ENCODE results near the gene CDIP1.

CDIP1 gene

GRCh38 chr16:4570688-4571321 is 32.2 kb upstream of the CDIP1 start:
- H3K27ac ChIP-seq (ENCODE audit: low read depth, low read length) = no peak overlapping the region
- H3K9ac ChIP-seq (ENCODE audit: low read length in 5 of 5) = no peak overlapping the region
- no peaks in the 10 kb centered on the region for H3K36me3 ChIP-seq (ENCODE audit: control insufficient read depth in 5 of 5, insufficient read depth in 5 of 5, low read length in 5 of 5)

GRCh38 chr16:4570086-4570485 is 31.5 kb upstream of the CDIP1 start:
- no peaks in the 10 kb centered on the region for H3K4me1 ChIP-seq (ENCODE audit: control insufficient read depth in 5 of 5, insufficient read depth in 5 of 5, low read length in 5 of 5)
- H3K9ac ChIP-seq (ENCODE audit: low read length in 5 of 5) = no peak overlapping the region
- no peaks in the 10 kb centered on the region for H3K9me3 ChIP-seq (ENCODE audit: control insufficient read depth in 5 of 5, low read length in 5 of 5)
- no peak overlapping the region for H3K27ac ChIP-seq (ENCODE audit: low read depth, low read length)
- no peak overlapping the region for H3K4me3 ChIP-seq (ENCODE audit: low read depth in 1 of 5, low read length in 5 of 5)
- no peaks in the 10 kb centered on the region for H3K27me3 ChIP-seq (ENCODE audit: control insufficient read depth in 5 of 5, insufficient read depth in 4 of 5, low read length in 5 of 5)
- H3K36me3 ChIP-seq (ENCODE audit: control insufficient read depth in 5 of 5, insufficient read depth in 5 of 5, low read length in 5 of 5) = no peaks in the 10 kb centered on the region

More at GRCh38 chr16:4570688-4571321, 32.2 kb upstream of the CDIP1 start:
- no peaks in the 10 kb centered on the region for H3K9me3 ChIP-seq (ENCODE audit: control insufficient read depth in 5 of 5, low read length in 5 of 5)
- no peaks in the 10 kb centered on the region for H3K4me1 ChIP-seq (ENCODE audit: control insufficient read depth in 5 of 5, insufficient read depth in 5 of 5, low read length in 5 of 5)
- no peak overlapping the region for H3K4me3 ChIP-seq (ENCODE audit: low read depth in 1 of 5, low read length in 5 of 5)
- H3K27me3 ChIP-seq (ENCODE audit: control insufficient read depth in 5 of 5, insufficient read depth in 4 of 5, low read length in 5 of 5) = peaks cover 0 to 4% (median 0%) of the 10 kb centered on the region in 5 donors

- H3K4me1 ChIP-seq (ENCODE audit: control insufficient read depth in 5 of 5, insufficient read depth in 5 of 5, low read length in 5 of 5) = no peaks in the 10 kb centered on the region
Measured at GRCh38 chr16:4566144-4566543, 27.6 kb upstream of the CDIP1 start.

GRCh38 chr16:4564661-4565267 is 26.2 kb upstream of the CDIP1 start:
- Histone ChIP-seq H3K27ac (ENCODE audit: low read depth, low read length) (no peak overlapping the region), H3K27me3 (ENCODE audit: control insufficient read depth in 5 of 5, insufficient read depth in 4 of 5, low read length in 5 of 5) (no peaks in the 10 kb centered on the region), H3K36me3 (ENCODE audit: control insufficient read depth in 5 of 5, insufficient read depth in 5 of 5, low read length in 5 of 5) (no peaks in the 10 kb centered on the region), H3K9me3 (ENCODE audit: control insufficient read depth in 5 of 5, low read length in 5 of 5) (no peaks in the 10 kb centered on the region), H3K4me3 (ENCODE audit: low read depth in 1 of 5, low read length in 5 of 5) (no peak overlapping the region), H3K9ac (ENCODE audit: low read length in 5 of 5) (no peak overlapping the region), H3K4me1 (ENCODE audit: control insufficient read depth in 5 of 5, insufficient read depth in 5 of 5, low read length in 5 of 5) (no peaks in the 10 kb centered on the region)

More at GRCh38 chr16:4566144-4566543, 27.6 kb upstream of the CDIP1 start:
- Histone ChIP-seq H3K4me3 (ENCODE audit: low read depth in 1 of 5, low read length in 5 of 5) (no peak overlapping the region), H3K27ac (ENCODE audit: low read depth, low read length) (no peak overlapping the region), H3K27me3 (ENCODE audit: control insufficient read depth in 5 of 5, insufficient read depth in 4 of 5, low read length in 5 of 5) (no peaks in the 10 kb centered on the region), H3K9me3 (ENCODE audit: control insufficient read depth in 5 of 5, low read length in 5 of 5) (no peaks in the 10 kb centered on the region), H3K36me3 (ENCODE audit: control insufficient read depth in 5 of 5, insufficient read depth in 5 of 5, low read length in 5 of 5) (no peaks in the 10 kb centered on the region), H3K9ac (ENCODE audit: low read length in 5 of 5) (no peak overlapping the region)

DNA sequence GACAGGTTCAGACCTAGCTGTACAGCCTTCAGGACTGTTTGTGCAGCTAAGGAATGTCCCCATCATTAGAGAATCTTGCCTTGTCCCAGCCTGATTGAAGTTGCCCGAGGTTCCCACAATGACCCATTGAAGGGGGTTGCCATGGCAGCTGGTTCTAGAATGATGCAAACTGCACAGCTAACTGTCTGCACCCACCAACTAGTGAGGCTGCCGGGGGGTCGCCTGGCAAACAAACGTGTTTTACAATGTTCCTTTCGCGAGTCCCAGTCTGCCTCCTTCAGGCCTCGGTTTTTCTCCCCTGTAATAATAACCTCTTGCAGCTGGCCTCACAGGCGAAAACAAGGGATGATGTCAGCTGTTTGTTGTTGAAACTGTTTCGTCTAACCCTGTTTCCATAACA is 23.0 kb upstream of the CDIP1 start:
- H3K36me3 ChIP-seq (ENCODE audit: control insufficient read depth in 5 of 5, insufficient read depth in 5 of 5, low read length in 5 of 5) = no peaks in the 10 kb centered on the region
- H3K27ac ChIP-seq (ENCODE audit: low read depth, low read length) = no peak overlapping the region
- no peaks in the 10 kb centered on the region for H3K4me1 ChIP-seq (ENCODE audit: control insufficient read depth in 5 of 5, insufficient read depth in 5 of 5, low read length in 5 of 5)
- H3K27me3 ChIP-seq (ENCODE audit: control insufficient read depth in 5 of 5, insufficient read depth in 4 of 5, low read length in 5 of 5) = peaks cover 0 to 3% (median 0%) of the 10 kb centered on the region in 5 donors
- H3K4me3 ChIP-seq (ENCODE audit: low read depth in 1 of 5, low read length in 5 of 5) = no peak overlapping the region
- H3K9ac ChIP-seq (ENCODE audit: low read length in 5 of 5) = no peak overlapping the region
- H3K9me3 ChIP-seq (ENCODE audit: control insufficient read depth in 5 of 5, low read length in 5 of 5) = no peaks in the 10 kb centered on the region

DNA sequence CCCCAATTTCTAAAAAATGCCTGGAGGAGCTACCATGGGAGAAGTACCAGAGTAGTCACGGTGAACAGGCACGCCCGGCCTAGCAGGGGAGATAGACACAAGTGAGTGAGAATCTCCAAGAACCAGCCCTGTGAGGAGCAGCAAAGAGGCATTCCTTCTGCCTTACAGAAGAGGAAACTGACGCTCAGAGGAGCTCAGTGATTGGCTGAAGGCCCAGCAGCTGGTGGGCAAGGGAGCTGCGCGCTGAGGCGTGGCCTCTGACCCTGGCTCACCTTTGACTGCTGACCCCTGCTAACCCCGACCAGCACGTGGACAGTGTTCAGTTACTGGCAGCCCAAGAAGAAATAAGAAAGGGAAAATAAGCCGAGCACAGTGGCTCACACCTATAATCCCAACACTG is 19.4 kb upstream of the CDIP1 start:
- Histone ChIP-seq H3K4me1 (ENCODE audit: control insufficient read depth in 5 of 5, insufficient read depth in 5 of 5, low read length in 5 of 5) (no peaks in the 10 kb centered on the region), H3K27me3 (ENCODE audit: control insufficient read depth in 5 of 5, insufficient read depth in 4 of 5, low read length in 5 of 5) (peaks cover 0 to 5% (median 0%) of the 10 kb centered on the region in 5 donors), H3K9me3 (ENCODE audit: control insufficient read depth in 5 of 5, low read length in 5 of 5) (no peaks in the 10 kb centered on the region), H3K36me3 (ENCODE audit: control insufficient read depth in 5 of 5, insufficient read depth in 5 of 5, low read length in 5 of 5) (no peaks in the 10 kb centered on the region), H3K27ac (ENCODE audit: low read depth, low read length) (no peak overlapping the region), H3K9ac (ENCODE audit: low read length in 5 of 5) (no peak overlapping the region), H3K4me3 (ENCODE audit: low read depth in 1 of 5, low read length in 5 of 5) (no peak overlapping the region)

DNA sequence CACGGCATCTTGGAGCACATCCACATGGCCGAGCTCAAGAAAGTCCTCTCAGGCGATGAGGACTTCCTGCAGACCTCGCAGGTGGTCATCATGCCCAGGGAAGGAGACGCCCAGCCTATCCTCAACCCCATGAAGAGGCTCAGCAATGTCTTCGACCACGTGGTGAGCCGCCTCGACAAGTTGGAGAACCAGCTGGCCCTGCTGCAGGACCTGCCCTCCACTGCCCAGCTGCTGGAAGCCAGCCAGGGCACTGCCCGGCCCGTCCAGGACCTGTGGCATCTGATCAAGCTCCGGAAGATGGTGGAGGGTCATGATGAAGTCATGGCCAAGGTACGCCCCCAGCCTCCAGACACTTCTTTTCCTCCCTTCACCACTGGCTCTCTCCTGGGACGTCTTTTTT is 18.0 kb upstream of the CDIP1 start:
- H3K4me1 ChIP-seq (ENCODE audit: control insufficient read depth in 5 of 5, insufficient read depth in 5 of 5, low read length in 5 of 5) = no peaks in the 10 kb centered on the region
- H3K27ac ChIP-seq (ENCODE audit: low read depth, low read length) = no peak overlapping the region
- H3K9me3 ChIP-seq (ENCODE audit: control insufficient read depth in 5 of 5, low read length in 5 of 5) = no peaks in the 10 kb centered on the region
- H3K27me3 ChIP-seq (ENCODE audit: control insufficient read depth in 5 of 5, insufficient read depth in 4 of 5, low read length in 5 of 5) = peaks cover 0 to 5% (median 0%) of the 10 kb centered on the region in 5 donors
- H3K36me3 ChIP-seq (ENCODE audit: control insufficient read depth in 5 of 5, insufficient read depth in 5 of 5, low read length in 5 of 5) = no peaks in the 10 kb centered on the region
- H3K4me3 ChIP-seq (ENCODE audit: low read depth in 1 of 5, low read length in 5 of 5) = no peak overlapping the region
- H3K9ac ChIP-seq (ENCODE audit: low read length in 5 of 5) = no peak overlapping the region

GRCh38 chr16:4556112-4556511 is 17.5 kb upstream of the CDIP1 start, which contains the start of gene C16orf96:
C16orf96 (plus strand) TSS chr16:4556340; CDS start chr16:4556490, 150 bp downstream.
- no peak within 1 kb of the TSS for H3K9ac ChIP-seq (ENCODE audit: low read length in 5 of 5)
- H3K36me3 ChIP-seq (ENCODE audit: control insufficient read depth in 5 of 5, insufficient read depth in 5 of 5, low read length in 5 of 5) = no peaks in the 10 kb centered on the region
- H3K27ac ChIP-seq (ENCODE audit: low read depth, low read length) = no peak within 1 kb of the TSS
- peaks cover 0 to 5% (median 0%) of the 10 kb centered on the region in 5 donors for H3K27me3 ChIP-seq (ENCODE audit: control insufficient read depth in 5 of 5, insufficient read depth in 4 of 5, low read length in 5 of 5)
- H3K9me3 ChIP-seq (ENCODE audit: control insufficient read depth in 5 of 5, low read length in 5 of 5) = no peaks in the 10 kb centered on the region
- H3K4me1 ChIP-seq (ENCODE audit: control insufficient read depth in 5 of 5, insufficient read depth in 5 of 5, low read length in 5 of 5) = no peaks in the 10 kb centered on the region
- no peak within 1 kb of the TSS for H3K4me3 ChIP-seq (ENCODE audit: low read depth in 1 of 5, low read length in 5 of 5)

DNA sequence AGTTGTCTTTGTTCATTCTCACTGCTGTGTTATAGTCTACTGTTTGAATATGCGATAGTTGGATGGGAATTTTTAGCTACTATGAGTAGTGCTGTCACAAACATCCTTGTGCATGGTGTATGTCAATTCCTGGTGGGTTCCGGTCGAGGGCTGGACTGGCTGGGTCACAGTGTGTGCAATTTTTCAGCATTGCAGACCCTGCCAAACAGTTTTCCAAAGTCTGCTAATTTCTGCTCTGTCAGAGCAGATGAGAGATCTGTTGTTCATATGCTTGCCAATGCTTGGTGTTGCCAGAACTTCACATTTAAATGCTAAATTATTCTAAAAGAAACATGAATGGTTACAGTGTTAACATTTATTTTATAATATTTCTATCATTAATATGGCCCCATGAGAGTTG is 14.0 kb upstream of the CDIP1 start:
- H3K36me3 ChIP-seq (ENCODE audit: control insufficient read depth in 5 of 5, insufficient read depth in 5 of 5, low read length in 5 of 5) = no peaks in the 10 kb centered on the region
- H3K4me3 ChIP-seq (ENCODE audit: low read depth in 1 of 5, low read length in 5 of 5) = no peak overlapping the region
- H3K4me1 ChIP-seq (ENCODE audit: control insufficient read depth in 5 of 5, insufficient read depth in 5 of 5, low read length in 5 of 5) = no peaks in the 10 kb centered on the region
- H3K9ac ChIP-seq (ENCODE audit: low read length in 5 of 5) = no peak overlapping the region
- peaks cover 0 to 3% (median 0%) of the 10 kb centered on the region in 5 donors for H3K27me3 ChIP-seq (ENCODE audit: control insufficient read depth in 5 of 5, insufficient read depth in 4 of 5, low read length in 5 of 5)
- no peaks in the 10 kb centered on the region for H3K9me3 ChIP-seq (ENCODE audit: control insufficient read depth in 5 of 5, low read length in 5 of 5)
- H3K27ac ChIP-seq (ENCODE audit: low read depth, low read length) = no peak overlapping the region

GRCh38 chr16:4550591-4550990 is 12.0 kb upstream of the CDIP1 start:
- H3K9ac ChIP-seq (ENCODE audit: low read length in 5 of 5) = no peak overlapping the region
- H3K27me3 ChIP-seq (ENCODE audit: control insufficient read depth in 5 of 5, insufficient read depth in 4 of 5, low read length in 5 of 5) = peaks cover 0 to 3% (median 0%) of the 10 kb centered on the region in 5 donors
- H3K4me1 ChIP-seq (ENCODE audit: control insufficient read depth in 5 of 5, insufficient read depth in 5 of 5, low read length in 5 of 5) = no peaks in the 10 kb centered on the region
- H3K9me3 ChIP-seq (ENCODE audit: control insufficient read depth in 5 of 5, low read length in 5 of 5) = no peaks in the 10 kb centered on the region
- no peaks in the 10 kb centered on the region for H3K36me3 ChIP-seq (ENCODE audit: control insufficient read depth in 5 of 5, insufficient read depth in 5 of 5, low read length in 5 of 5)
- H3K27ac ChIP-seq (ENCODE audit: low read depth, low read length) = no peak overlapping the region
- no peak overlapping the region for H3K4me3 ChIP-seq (ENCODE audit: low read depth in 1 of 5, low read length in 5 of 5)
